PC-9 (cell line): Measurements from ENCODE around the gene DDX4. TPM values are rescaled to one million over a fixed set of nuclear protein-coding genes. Genes with fewer than 3 reads are reported as not detected.

Experiments
- BruUV-seq: library from RNA; stranded (reverse); fragments of 400-500 nt; replicated peaks from 2 replicates; lab custom pipeline; 2021; lab: Mats Ljungman, UMichigan
- CTCF ChIA-PET: fragments of 300-600 bp; sonication (Branson Sonifier 250); formaldehyde crosslinking; loops from one replicate; lab custom pipeline; 2022; ENCODE audit warnings: antibody characterized with exemption; lab: Charles Lee
- POLR2A ChIA-PET: fragments of 300-600 bp; sonication (Branson Sonifier 250); formaldehyde crosslinking; loops from one replicate; lab custom pipeline; 2022; ENCODE audit warnings: antibody characterized with exemption; ENCODE audit not compliant: unreplicated experiment; lab: Charles Lee
- DNase-seq, 2 experiments: peaks; one replicate each; pipeline versions ENCODE4 v3.0.0 to v3.0.0-alpha.2; 2015 to 2022; ENCODE audit warnings: mixed read lengths in 1 of 2
- H2AFZ ChIP-seq: fragments of 200-600 bp; sonication (generic); 2 replicates; pipeline ENCODE4 v1.8.1; 2017; ENCODE audit warnings: antibody characterized with exemption
- H3F3A ChIP-seq: fragments of 200-600 bp; sonication (generic); 2 replicates; pipeline ENCODE4 v1.8.1; 2017; ENCODE audit warnings: antibody characterized with exemption, mild to moderate bottlenecking, low read depth; ENCODE audit not compliant: insufficient read depth
- H3K27ac ChIP-seq: fragments of 200-600 bp; sonication (generic); 2 replicates; pipeline ENCODE4 v1.6.1; 2016; ENCODE audit warnings: mixed run types
- H3K27me3 ChIP-seq: fragments of 200-600 bp; sonication (generic); 2 replicates; pipeline ENCODE4 v1.6.1; 2016; ENCODE audit warnings: low read depth, mixed run types; ENCODE audit not compliant: insufficient read depth
- H3K36me3 ChIP-seq: fragments of 200-600 bp; sonication (generic); 2 replicates; pipeline ENCODE4 v1.6.1; 2016; ENCODE audit warnings: low read depth, mixed run types
- H3K4me1 ChIP-seq: fragments of 200-600 bp; sonication (generic); replicated peaks from 2 replicates; pipeline ENCODE4 v1.6.1; 2016; ENCODE audit warnings: mixed run types; ENCODE audit not compliant: insufficient read depth
- H3K4me2 ChIP-seq: fragments of 200-600 bp; sonication (generic); 2 replicates; pipeline ENCODE4 v1.6.1; 2017; ENCODE audit warnings: mixed run types
- H3K4me3 ChIP-seq: fragments of 200-600 bp; sonication (generic); 2 replicates; pipeline ENCODE4 v1.6.1; 2016; ENCODE audit warnings: mixed run types
- H3K79me2 ChIP-seq: fragments of 200-600 bp; sonication (generic); 2 replicates; pipeline ENCODE4 v1.6.1; 2017; ENCODE audit warnings: low read depth, mixed run types
- H3K9me2 ChIP-seq: fragments of 200-600 bp; sonication (generic); 2 replicates; pipeline ENCODE4 v1.8.1; 2017; ENCODE audit warnings: mild to moderate bottlenecking; ENCODE audit not compliant: insufficient read depth
- H3K9me3 ChIP-seq: fragments of 200-600 bp; sonication (generic); 2 replicates; pipeline ENCODE4 v1.8.1; 2016; ENCODE audit warnings: low read depth; ENCODE audit not compliant: insufficient read depth
- H4K20me1 ChIP-seq: fragments of 200-600 bp; sonication (generic); 2 replicates; pipeline ENCODE4 v1.8.1; 2017; ENCODE audit not compliant: insufficient read depth
- EZH2 ChIP-seq: fragments of 200-600 bp; sonication (generic); IDR thresholded peaks from 2 replicates; pipeline ENCODE4 v1.8.0; 2017; ENCODE audit warnings: antibody characterized with exemption, low read depth
- intact Hi-C: fragments of 100-400 bp; cut with micrococcal nuclease; formaldehyde crosslinking; loops from one replicate; pipeline ENCODE4 v1.10.0; 2022; ENCODE audit not compliant: unreplicated experiment
- total RNA-seq: library from RNA; stranded (reverse); gene quantifications from 2 replicates; pipeline ENCODE4 v1.2.3, GENCODE V29; 2021
- TF ChIP-seq, protein P1 (sequence below): fragments of 200-600 bp; sonication (generic); conservative IDR thresholded peaks from 2 replicates; pipeline ENCODE4 v1.6.1; 2017; ENCODE audit warnings: mixed run types, antibody characterized with exemption, mild to moderate bottlenecking, moderate library complexity

The DDX4 gene
- total RNA-seq, 1 experiment from 2014 or later: not detected

DNA sequence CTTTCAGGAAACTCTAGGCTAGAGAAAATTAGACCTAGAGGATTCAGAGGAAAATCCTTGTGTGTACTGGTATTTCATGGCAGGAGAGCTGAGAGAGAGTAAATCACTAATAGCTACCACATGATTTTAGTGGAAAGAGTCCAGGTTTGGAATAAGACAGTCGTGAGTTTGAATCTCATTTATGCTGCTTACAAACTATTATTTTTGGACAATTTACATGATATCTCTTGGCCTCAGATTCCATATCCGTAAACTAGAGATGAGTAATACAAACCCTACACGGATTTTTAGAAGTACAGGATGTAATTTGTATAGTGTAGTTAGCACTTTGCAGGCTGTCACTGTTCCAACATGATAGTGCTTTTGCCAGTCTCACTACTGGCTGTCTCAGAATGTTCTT, 116.0 kb downstream of the DDX4 start:
- CTCF ChIA-PET: no interaction called here
- H3K4me3 ChIP-seq: no peak overlapping the region
- H3K4me2 ChIP-seq: no peak overlapping the region
- no peak for DNase-seq
- no peak overlapping the region for H2AFZ ChIP-seq
- H4K20me1 ChIP-seq: no peaks in the 10 kb centered on the region
- intact Hi-C loops: no loop called here
- BruUV-seq: no TSS peak
- peaks cover 5% of the 10 kb centered on the region; the same call in 1 of the 2 replicates for H3K9me3 ChIP-seq
- H3K9me2 ChIP-seq: no peaks in the 10 kb centered on the region
- no peaks in the 10 kb centered on the region; the same call in 1 of the 2 replicates for H3F3A ChIP-seq
- peaks cover 8% of the 10 kb centered on the region; the same call in 1 of the 2 replicates for H3K4me1 ChIP-seq
- H3K36me3 ChIP-seq: no peaks in the 10 kb centered on the region
- no peak overlapping the region for H3K27ac ChIP-seq
- no peaks in the 10 kb centered on the region for H3K27me3 ChIP-seq
- H3K79me2 ChIP-seq: no peaks in the 10 kb centered on the region
- POLR2A ChIA-PET: no interaction called here
- TF ChIP-seq, protein P1, sequence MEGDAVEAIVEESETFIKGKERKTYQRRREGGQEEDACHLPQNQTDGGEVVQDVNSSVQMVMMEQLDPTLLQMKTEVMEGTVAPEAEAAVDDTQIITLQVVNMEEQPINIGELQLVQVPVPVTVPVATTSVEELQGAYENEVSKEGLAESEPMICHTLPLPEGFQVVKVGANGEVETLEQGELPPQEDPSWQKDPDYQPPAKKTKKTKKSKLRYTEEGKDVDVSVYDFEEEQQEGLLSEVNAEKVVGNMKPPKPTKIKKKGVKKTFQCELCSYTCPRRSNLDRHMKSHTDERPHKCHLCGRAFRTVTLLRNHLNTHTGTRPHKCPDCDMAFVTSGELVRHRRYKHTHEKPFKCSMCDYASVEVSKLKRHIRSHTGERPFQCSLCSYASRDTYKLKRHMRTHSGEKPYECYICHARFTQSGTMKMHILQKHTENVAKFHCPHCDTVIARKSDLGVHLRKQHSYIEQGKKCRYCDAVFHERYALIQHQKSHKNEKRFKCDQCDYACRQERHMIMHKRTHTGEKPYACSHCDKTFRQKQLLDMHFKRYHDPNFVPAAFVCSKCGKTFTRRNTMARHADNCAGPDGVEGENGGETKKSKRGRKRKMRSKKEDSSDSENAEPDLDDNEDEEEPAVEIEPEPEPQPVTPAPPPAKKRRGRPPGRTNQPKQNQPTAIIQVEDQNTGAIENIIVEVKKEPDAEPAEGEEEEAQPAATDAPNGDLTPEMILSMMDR: no peak
- TF ChIP-seq EZH2: no peak

DNA sequence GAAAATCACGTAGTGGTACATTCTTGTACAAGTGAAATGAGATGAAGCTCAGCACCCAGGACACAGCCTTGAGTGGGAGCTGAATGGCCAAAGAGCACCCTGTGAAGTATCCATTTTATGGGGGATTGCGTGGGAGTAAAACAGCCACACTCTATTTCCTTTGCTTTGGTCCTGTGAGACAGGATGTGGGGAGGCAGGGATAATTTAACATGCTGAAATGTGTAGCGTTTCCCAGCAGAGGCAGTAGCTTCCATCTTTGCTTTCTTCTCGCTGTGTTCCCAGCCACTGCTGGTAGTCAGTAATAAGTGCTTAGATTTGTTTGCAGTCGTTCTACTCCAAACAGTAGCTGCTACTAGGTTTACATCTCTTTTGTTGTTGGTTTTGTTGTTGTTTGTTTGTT, 117.6 kb downstream of the DDX4 start:
- BruUV-seq: no TSS peak
- Histone ChIP-seq H3K9me3 (no peaks in the 10 kb centered on the region), H3K4me3 (no peak overlapping the region), H3K27me3 (no peaks in the 10 kb centered on the region), H4K20me1 (no peaks in the 10 kb centered on the region), H3F3A (no peaks in the 10 kb centered on the region; the same call in 1 of the 2 replicates), H3K36me3 (no peaks in the 10 kb centered on the region), H3K4me2 (no peak overlapping the region), H3K79me2 (no peaks in the 10 kb centered on the region), H3K27ac (no peak overlapping the region), H2AFZ (no peak overlapping the region), H3K4me1 (peaks cover 8% of the 10 kb centered on the region; the same call in 1 of the 2 replicates), H3K9me2 (no peaks in the 10 kb centered on the region)
- DNase-seq: no peak
- no peak for TF ChIP-seq EZH2
- TF ChIP-seq, protein P1: no peak
- ChIA-PET POLR2A (no interaction called here), CTCF (no interaction called here)
- intact Hi-C loops: no loop called here

DNA sequence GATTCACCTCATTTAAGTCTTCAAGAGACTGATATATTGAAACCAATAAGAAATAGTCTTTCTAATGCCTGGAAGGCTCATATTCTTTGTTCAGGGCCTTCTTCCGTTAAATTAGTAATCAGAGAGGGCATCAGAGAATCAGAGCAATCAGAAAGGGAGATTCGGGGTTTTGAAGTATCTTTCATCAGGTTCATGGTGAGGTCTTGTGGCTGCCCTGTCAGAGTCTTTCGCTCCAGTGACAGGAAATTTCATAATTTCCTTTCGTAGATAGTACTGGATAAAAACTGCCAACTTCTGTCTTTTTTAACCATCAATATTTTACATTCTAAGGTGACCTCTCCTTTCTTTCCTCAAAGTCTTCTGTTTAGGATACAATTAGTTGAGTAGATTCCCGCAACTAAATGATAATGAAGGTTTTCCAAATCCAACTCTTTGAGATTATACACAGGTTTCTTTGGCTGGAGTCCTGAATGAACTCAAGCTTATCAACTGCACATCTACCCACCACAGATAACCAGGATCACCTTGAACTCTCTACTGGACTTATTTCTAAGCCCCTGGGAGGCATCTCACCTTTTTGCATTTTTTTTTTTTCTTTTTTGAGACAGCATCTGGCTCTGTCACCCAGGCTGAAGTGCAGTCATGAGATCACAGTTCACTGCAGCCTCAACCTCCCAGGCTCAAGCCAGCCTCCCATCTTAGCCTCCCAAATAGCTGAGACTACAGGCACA, 118.8 kb downstream of the DDX4 start:
- H4K20me1 ChIP-seq: no peaks in the 10 kb centered on the region
- H3K9me3 ChIP-seq: no peaks in the 10 kb centered on the region
- no peak overlapping the region for H3K4me3 ChIP-seq
- H3K27ac ChIP-seq: no peak overlapping the region
- ChIA-PET CTCF (no interaction called here), POLR2A (no interaction called here)
- intact Hi-C loops: no loop called here
- BruUV-seq: no TSS peak
- no peaks in the 10 kb centered on the region for H3K36me3 ChIP-seq
- TF ChIP-seq, protein P1: no peak
- no peak for TF ChIP-seq EZH2
- no peaks in the 10 kb centered on the region for H3K27me3 ChIP-seq
- no peaks in the 10 kb centered on the region for H3K9me2 ChIP-seq
- H3K4me1 ChIP-seq: peaks cover 2% of the 10 kb centered on the region; the same call in 1 of the 2 replicates
- DNase-seq: no peak
- no peaks in the 10 kb centered on the region for H3F3A ChIP-seq
- H3K79me2 ChIP-seq: no peaks in the 10 kb centered on the region
- no peak overlapping the region for H2AFZ ChIP-seq
- no peak overlapping the region for H3K4me2 ChIP-seq
